Measurements from ENCODE around the gene TAOK3.

The TAOK3 gene

GRCh38 chr12:118359541-118359915 is 13.2 kb downstream of the TAOK3 start:
- TF ChIP-seq CTCF (IDR thresholded peaks at IDR 0.05; ENCODE audit: low read depth, low read length, missing control alignments): no peak
- H3K4me3 ChIP-seq (replicated peaks; ENCODE audit: low read depth, low read length): no peak overlapping the region
- no peak for DNase-seq (ENCODE audit: extremely low read depth, low read depth)

- no peak for TF ChIP-seq CTCF (IDR thresholded peaks at IDR 0.05; ENCODE audit: low read depth, low read length, missing control alignments)
- no peak overlapping the region for H3K4me3 ChIP-seq (replicated peaks; ENCODE audit: low read depth, low read length)
- DNase-seq (ENCODE audit: extremely low read depth, low read depth): no peak
These were observed 13.8 kb downstream of the TAOK3 start for GRCh38 chr12:118358612-118359540.

GRCh38 chr12:118358008-118358359 is 14.7 kb downstream of the TAOK3 start:
- no peak overlapping the region for H3K4me3 ChIP-seq (replicated peaks; ENCODE audit: low read depth, low read length)
- no peak for DNase-seq (ENCODE audit: extremely low read depth, low read depth)
- TF ChIP-seq CTCF (IDR thresholded peaks at IDR 0.05; ENCODE audit: low read depth, low read length, missing control alignments): no peak

GRCh38 chr12:118357257-118358007 is 15.3 kb downstream of the TAOK3 start:
- TF ChIP-seq CTCF (IDR thresholded peaks at IDR 0.05; ENCODE audit: low read depth, low read length, missing control alignments): no peak
- peak; percentile 60 for DNase-seq (ENCODE audit: extremely low read depth, low read depth)
- no peak overlapping the region for H3K4me3 ChIP-seq (replicated peaks; ENCODE audit: low read depth, low read length)

GRCh38 chr12:118356809-118357256 is 15.9 kb downstream of the TAOK3 start:
- H3K4me3 ChIP-seq (replicated peaks; ENCODE audit: low read depth, low read length): no peak overlapping the region
- no peak for TF ChIP-seq CTCF (IDR thresholded peaks at IDR 0.05; ENCODE audit: low read depth, low read length, missing control alignments)
- no peak for DNase-seq (ENCODE audit: extremely low read depth, low read depth)

GRCh38 chr12:118355843-118356242 is 16.9 kb downstream of the TAOK3 start:
- TF ChIP-seq CTCF (IDR thresholded peaks at IDR 0.05; ENCODE audit: low read depth, low read length, missing control alignments): no peak
- no peak for DNase-seq (ENCODE audit: extremely low read depth, low read depth)
- no peak overlapping the region for H3K4me3 ChIP-seq (replicated peaks; ENCODE audit: low read depth, low read length)

Measured in HFF-Myc (cell line).